Large intestine (tissue), 3 donors: ENCODE results near the gene AGFG1. TPM values are rescaled to one million over a fixed set of nuclear protein-coding genes. Genes with fewer than 3 reads are reported as not detected.
A peak's percentile ranks its signal among the peaks of the same experiment; 100 is the strongest.

Experiments used
- DNase-seq, 2 donors: peaks; one replicate each; pipeline versions ENCODE4 v3.0.0 to v3.0.0-alpha.2; 2013
- H3K27ac ChIP-seq: one replicate; pipeline ENCODE4 v1.5.1; 2013; ENCODE audit warnings: low read length
- H3K27me3 ChIP-seq: 2 replicates; pipeline ENCODE4 v1.6.1; 2013; ENCODE audit warnings: low read length; ENCODE audit not compliant: control insufficient read depth, insufficient read depth
- H3K36me3 ChIP-seq: 2 replicates; pipeline ENCODE4 v1.6.1; 2013; ENCODE audit warnings: low read length; ENCODE audit not compliant: control insufficient read depth, insufficient read depth
- H3K4me1 ChIP-seq: one replicate; pipeline ENCODE4 v1.6.1; 2013; ENCODE audit warnings: low read length; ENCODE audit not compliant: control insufficient read depth, insufficient read depth
- H3K4me3 ChIP-seq: one replicate; pipeline ENCODE4 v1.5.1; 2013; ENCODE audit warnings: low read length
- H3K9me3 ChIP-seq: one replicate; pipeline ENCODE4 v1.6.1; 2013; ENCODE audit warnings: mild to moderate bottlenecking, low read depth, low read length, moderate library complexity; ENCODE audit not compliant: control insufficient read depth
- WGBS: methylation state at CpG from one replicate; pipeline ENCODE4 v1.1.5; 2013; ENCODE audit warnings: low lambda C conversion rate; ENCODE audit not compliant: insufficient coverage; 5-methylcytosine and 5-hydroxymethylcytosine counted together
- polyA plus RNA-seq: library from polyadenylated mRNA; unstranded; fragments of 120-200 nt; gene quantifications from one replicate; pipeline ENCODE4 v1.2.1, GENCODE V29; 2013

Gene AGFG1
- polyA plus RNA-seq, 1 donor: 113 TPM

DNA sequence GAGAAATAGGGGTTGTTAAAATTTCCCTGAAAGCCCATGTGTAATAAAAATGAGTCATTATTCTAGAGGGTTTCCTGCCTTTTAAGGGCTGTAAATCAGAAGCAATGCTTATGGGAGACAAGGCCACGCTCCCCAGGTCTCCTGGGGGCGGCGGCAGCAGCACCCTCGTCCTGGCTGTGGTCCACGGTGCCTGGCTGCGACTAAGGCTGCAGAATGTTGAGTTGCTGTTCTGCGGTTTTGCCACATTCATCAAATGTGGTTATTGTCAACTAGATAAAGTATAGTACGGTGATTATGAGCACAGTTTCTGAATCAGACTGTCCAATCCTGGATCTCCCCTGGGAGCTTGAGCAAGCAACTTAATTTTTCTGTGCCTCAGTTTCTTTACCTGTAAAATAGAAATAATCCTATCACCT is 11.9 kb upstream of the AGFG1 start:
- no peak for DNase-seq
- H3K27ac ChIP-seq: no peak overlapping the region
- WGBS: no CpG with 5 or more reads among the region's 8 CpGs

DNA sequence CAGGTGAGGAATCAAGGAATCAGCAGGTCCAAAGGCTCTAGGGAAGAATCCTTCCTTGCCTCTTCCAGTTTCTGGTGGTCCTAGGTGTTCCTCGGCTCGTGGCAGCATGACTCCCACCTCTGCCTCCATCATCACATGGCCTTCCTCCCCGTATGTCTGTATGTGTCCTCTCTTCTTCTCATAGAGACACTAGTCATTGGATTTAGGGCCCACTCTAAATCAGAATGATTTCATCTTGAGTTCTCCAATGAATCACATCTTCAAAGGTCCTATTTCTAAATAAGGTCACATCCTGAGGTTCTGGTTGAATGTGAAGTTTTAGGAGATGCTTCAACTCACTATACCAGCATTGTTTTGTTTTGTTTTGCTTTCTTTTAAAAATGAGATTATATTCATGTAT is 11.1 kb upstream of the AGFG1 start:
- no CpG with 5 or more reads among the region's 3 CpGs for WGBS
- no peak for DNase-seq
- no peaks in the 10 kb centered on the region for H3K9me3 ChIP-seq
- H3K27ac ChIP-seq: no peak overlapping the region
- H3K4me3 ChIP-seq: no peak overlapping the region
- H3K27me3 ChIP-seq: no peaks in the 10 kb centered on the region
- no peaks in the 10 kb centered on the region for H3K36me3 ChIP-seq
- H3K4me1 ChIP-seq: peaks cover 29% of the 10 kb centered on the region

More for the DNA sequence above, 11.9 kb upstream of the AGFG1 start:
- Histone ChIP-seq H3K4me1 (peaks cover 23% of the 10 kb centered on the region), H3K4me3 (no peak overlapping the region), H3K9me3 (no peaks in the 10 kb centered on the region), H3K27me3 (no peaks in the 10 kb centered on the region), H3K36me3 (no peaks in the 10 kb centered on the region)

DNA sequence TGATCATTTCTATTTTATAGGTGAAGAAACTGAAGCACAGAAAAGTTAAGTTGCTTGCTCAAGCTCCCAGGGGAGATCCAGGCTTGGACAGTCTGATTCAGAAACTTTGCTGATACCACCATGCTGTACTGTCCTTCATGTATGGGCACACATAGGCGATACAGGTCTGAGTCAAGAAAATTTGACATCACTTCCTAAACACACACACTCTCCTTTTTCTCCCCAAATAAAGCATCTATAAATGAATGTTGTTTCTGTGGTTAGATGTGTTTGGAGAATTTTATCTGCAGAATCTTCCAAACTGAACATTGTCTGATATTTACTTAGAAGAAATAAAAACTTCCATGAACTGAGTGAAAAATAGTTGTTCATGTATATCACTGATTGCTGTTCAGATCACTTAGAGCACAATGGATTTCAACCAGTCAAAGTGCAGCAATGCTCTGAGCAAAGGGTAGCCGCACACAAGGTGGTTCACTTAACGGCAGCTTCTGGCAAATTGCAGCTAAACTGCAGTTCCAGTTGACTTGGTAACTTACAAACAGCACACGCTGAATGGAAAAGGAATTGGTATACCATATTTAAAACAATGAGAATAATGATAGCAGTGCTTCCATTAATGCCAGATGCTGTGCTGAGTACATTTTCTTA is 10.0 kb upstream of the AGFG1 start:
- peak in 1 of 2 donors; percentile 58 for DNase-seq
- no peaks in the 10 kb centered on the region for H3K27me3 ChIP-seq
- H3K4me1 ChIP-seq: peaks cover 38% of the 10 kb centered on the region
- peak overlapping the region; percentile 36 for H3K27ac ChIP-seq
- H3K4me3 ChIP-seq: no peak overlapping the region
- H3K9me3 ChIP-seq: no peaks in the 10 kb centered on the region
- H3K36me3 ChIP-seq: no peaks in the 10 kb centered on the region
- no CpG with 5 or more reads among the region's 4 CpGs for WGBS

DNA sequence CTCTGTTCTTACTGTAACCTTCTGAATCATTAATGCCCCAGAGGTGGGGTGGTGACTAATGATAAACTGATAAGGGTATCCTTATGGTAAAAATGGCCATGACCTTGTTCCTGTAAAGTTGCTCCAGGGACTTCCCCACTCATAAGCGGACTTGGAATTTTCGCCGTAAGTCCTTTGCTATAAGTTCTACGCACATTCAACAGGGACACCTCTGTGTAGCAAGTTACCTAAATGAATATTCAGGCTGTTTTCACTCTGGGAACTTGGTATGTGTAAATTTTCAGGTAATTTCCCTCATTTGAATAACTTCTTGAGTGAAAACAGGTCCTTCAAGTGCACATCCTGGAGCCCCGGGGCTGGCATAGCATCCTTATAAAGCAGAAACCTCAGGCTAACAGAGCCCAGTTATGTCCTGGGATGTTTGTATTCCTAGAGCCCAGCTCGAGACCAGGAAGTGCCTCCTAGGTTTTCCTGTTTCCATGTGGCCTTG is 9.4 kb upstream of the AGFG1 start:
- no CpG with 5 or more reads among the region's 6 CpGs for WGBS
- DNase-seq: peak in 1 of 2 donors; percentile 61
- no peak overlapping the region for H3K4me3 ChIP-seq
- H3K4me1 ChIP-seq: peaks cover 44% of the 10 kb centered on the region
- no peaks in the 10 kb centered on the region for H3K27me3 ChIP-seq
- no peaks in the 10 kb centered on the region for H3K36me3 ChIP-seq
- no peaks in the 10 kb centered on the region for H3K9me3 ChIP-seq
- H3K27ac ChIP-seq: peak overlapping the region; percentile 36

DNA sequence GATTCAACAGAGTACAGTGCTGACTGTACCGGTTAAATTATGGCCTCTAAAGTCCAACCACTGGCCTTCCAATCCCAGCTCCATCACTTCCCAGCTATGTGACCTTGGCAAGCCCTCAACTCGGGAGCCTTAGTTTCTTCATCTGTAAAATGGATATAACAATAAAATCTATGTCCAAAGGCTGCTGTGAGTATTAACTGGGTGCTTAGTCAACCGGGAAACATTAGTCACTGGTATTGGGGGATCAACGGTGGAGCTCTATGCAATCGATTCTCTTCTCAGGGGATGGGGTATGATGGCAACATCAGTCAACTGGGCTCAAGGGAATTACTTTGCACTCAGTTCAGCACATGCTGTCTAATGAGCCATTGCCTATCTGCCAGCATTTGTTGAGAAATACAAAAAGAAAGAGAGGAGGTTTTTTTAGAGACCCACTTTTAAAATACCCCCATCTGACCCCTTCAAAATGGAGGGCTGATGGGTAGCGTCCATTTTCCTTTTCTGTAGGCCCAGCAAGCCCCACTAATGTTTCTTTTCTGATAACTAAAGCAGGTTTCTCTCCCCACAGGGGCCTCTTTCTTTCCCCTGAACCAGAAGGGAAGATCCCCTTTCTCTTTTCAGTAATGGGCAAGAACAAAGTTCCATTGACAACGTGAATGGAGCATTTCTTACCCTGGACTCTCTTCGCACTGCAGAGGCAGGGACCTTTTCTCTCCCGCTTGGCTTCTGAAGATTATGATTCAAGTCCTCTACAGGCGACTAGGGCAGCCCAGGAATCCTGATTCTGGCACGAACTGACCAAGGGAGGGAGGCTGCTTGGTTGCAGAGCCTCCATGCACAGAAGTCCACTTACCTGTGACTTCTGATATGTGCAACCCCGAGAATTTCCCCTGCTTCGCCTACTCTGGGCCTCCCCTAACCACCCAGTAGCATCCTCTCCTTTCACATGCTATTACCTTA is 8.7 kb upstream of the AGFG1 start:
- no peaks in the 10 kb centered on the region for H3K9me3 ChIP-seq
- WGBS: 100% methylated on average over 3 of the region's 13 CpGs
- peaks cover 51% of the 10 kb centered on the region for H3K4me1 ChIP-seq
- no peaks in the 10 kb centered on the region for H3K36me3 ChIP-seq
- no peak for DNase-seq
- H3K27ac ChIP-seq: peak overlapping the region; percentile 36
- H3K4me3 ChIP-seq: no peak overlapping the region
- no peaks in the 10 kb centered on the region for H3K27me3 ChIP-seq

DNA sequence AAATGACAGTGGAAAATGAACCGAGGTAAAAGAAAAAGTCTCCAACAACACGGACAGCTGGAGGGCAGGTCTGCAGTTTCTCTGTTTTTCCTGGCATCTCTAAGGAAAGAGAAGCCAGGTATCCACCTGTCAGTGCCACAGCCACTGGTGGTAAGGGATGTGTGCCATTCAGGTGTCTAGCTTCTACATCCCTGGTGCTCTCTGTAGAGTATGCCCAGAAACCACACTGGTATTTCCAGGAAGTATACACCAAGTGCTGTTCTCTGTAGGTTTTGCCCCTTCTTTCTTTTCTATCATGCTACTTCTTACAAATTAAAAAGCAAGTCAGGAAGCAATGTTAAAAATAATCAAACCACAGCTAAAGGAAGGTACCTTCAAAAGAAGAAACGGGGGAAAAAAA is 7.6 kb upstream of the AGFG1 start:
- no peaks in the 10 kb centered on the region for H3K36me3 ChIP-seq
- H3K9me3 ChIP-seq: no peaks in the 10 kb centered on the region
- peaks cover 58% of the 10 kb centered on the region for H3K4me1 ChIP-seq
- no peak overlapping the region for H3K27ac ChIP-seq
- H3K27me3 ChIP-seq: no peaks in the 10 kb centered on the region
- 100% methylated on average over 1 of the region's 3 CpGs for WGBS
- no peak overlapping the region for H3K4me3 ChIP-seq
- no peak for DNase-seq

DNA sequence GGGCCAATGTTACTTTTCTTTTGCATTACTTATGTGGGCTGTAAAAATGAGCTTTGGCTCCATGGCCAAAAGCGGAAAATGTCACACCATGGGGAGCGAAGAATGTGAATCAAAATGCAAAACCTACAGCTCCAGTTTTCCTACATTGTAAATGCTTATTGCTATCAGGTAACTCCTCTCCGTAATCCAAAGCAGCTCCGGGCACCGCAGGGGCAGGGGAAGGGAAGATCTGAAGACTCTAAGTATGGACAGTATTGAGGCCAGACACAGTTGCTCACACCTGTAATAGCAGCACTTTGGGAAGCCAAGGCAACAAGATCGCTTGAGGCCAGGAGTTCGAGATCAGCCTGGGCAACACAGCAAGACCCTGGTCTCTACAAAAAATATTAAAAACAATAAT is 7.1 kb upstream of the AGFG1 start:
- Histone ChIP-seq H3K36me3 (no peaks in the 10 kb centered on the region), H3K4me3 (no peak overlapping the region), H3K9me3 (no peaks in the 10 kb centered on the region), H3K27ac (no peak overlapping the region), H3K27me3 (no peaks in the 10 kb centered on the region), H3K4me1 (peaks cover 58% of the 10 kb centered on the region)
- DNase-seq: no peak
- WGBS: 100% methylated on average over 2 of the region's 7 CpGs

DNA sequence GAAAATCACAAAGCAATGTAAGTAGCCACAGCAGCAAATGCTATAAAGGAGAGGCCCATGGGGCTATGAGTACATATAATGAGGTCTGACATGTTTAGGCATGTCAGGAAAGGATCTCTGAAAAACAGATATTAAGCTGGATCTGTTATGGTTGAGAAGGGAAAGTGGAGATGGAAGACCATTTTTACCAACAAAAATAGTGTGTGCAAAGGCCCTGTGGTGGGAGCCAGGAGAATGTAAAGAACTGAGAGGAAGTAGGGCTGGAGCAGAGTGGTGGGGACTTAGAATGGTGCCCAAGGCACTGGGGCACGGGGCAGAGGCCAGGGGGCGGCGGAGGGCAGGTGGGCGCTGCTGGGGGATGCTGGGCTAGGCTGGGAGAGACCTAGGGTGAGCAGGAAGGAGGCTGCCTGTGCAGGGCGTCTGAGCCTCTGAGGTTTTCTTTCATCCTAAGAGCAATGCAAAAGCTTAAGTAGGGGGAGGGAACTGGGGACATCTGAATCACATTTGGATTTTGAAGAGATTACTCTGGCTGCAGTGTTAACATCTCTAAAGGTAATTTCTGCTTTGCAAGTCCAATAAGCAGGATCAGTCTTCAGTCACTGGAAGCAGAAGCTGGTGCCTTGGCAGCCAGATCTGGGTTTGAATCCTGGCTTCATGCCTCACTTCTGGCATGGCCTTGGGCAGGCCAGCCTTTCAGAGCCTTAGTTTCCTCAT is 4.9 kb upstream of the AGFG1 start:
- H3K4me1 ChIP-seq: peaks cover 58% of the 10 kb centered on the region
- no CpG with 5 or more reads among the region's 5 CpGs for WGBS
- DNase-seq: no peak

DNA sequence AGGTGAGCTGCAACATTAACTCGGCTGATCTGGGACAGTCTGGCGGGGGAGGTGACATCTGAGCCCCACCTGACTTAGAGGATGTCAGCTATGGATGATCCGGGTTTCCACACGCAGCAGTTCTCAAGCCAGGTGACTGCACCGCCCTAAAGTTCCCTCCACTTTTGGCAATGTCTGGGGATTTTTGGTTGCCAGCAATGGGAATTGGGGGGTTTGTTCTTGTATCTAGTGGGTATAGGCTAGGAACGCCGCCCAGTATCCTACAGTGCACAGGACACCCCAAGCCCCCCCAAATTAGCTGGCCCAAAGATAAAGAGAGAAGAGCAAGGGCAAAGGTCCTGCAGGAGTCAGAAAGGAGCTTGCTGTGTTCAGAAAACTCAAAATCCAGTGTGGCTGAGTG is 544 bp upstream of the AGFG1 start:
- Histone ChIP-seq H3K9me3 (no peaks in the 10 kb centered on the region), H3K36me3 (no peaks in the 10 kb centered on the region), H3K27ac (no peak overlapping the region), H3K27me3 (no peaks in the 10 kb centered on the region), H3K4me1 (peaks cover 34% of the 10 kb centered on the region), H3K4me3 (no peak overlapping the region)
- WGBS: no CpG with 5 or more reads among the region's 7 CpGs
- DNase-seq: no peak

More for the DNA sequence above, 4.9 kb upstream of the AGFG1 start:
- Histone ChIP-seq H3K27ac (peak overlapping the region; percentile 86), H3K27me3 (no peaks in the 10 kb centered on the region), H3K36me3 (no peaks in the 10 kb centered on the region), H3K4me3 (no peak overlapping the region), H3K9me3 (no peaks in the 10 kb centered on the region)
